Esophagus squamous epithelium (tissue), 5 donors: ENCODE results near the gene GRIK2. TPM values are rescaled to one million over a fixed set of nuclear protein-coding genes. Genes with fewer than 3 reads are reported as not detected.

ENCODE experiments used
- DNase-seq: peaks from one replicate; lab custom pipeline; 2025; lab: John Stamatoyannopoulos, UW
- H3K27ac ChIP-seq, 4 donors: fragments of 200-600 bp; sonication (generic); one replicate each; pipeline ENCODE4 v1.5.1; 2016 to 2019; ENCODE audit warnings: mild to moderate bottlenecking in 1 of 4
- H3K27me3 ChIP-seq, 4 donors: fragments of 200-600 bp; sonication (generic); 1 replicate in 3 of 4; 2 replicates in 1 of 4; pipeline versions ENCODE4 v1.5.1 to v1.6.0; 2017 to 2021; ENCODE audit warnings: antibody characterized with exemption in 1 of 4
- H3K36me3 ChIP-seq, 3 donors: fragments of 200-600 bp; sonication (generic); one replicate each; pipeline ENCODE4 v1.5.1; 2016 to 2019
- H3K4me1 ChIP-seq, 3 donors: fragments of 200-600 bp; sonication (generic); one replicate each; pipeline ENCODE4 v1.5.1; 2017 to 2019
- H3K4me3 ChIP-seq, 4 donors: fragments of 200-600 bp; sonication (generic); 1 replicate in 3 of 4; 2 replicates in 1 of 4; pipeline ENCODE4 v1.5.1; 2016 to 2019; ENCODE audit warnings: mild to moderate bottlenecking in 2 of 4, moderate library complexity in 1 of 4
- H3K9me3 ChIP-seq, 3 donors: fragments of 200-600 bp; sonication (generic); one replicate each; pipeline ENCODE4 v1.5.1; 2016 to 2019
- POLR2A ChIP-seq, 4 donors: fragments of 450-650 bp; IDR thresholded peaks; one replicate each; pipeline ENCODE4 v1.6.1; 2017; ENCODE audit warnings: antibody characterized with exemption in 4 of 4, mild to moderate bottlenecking in 4 of 4, moderate library complexity in 3 of 4
- WGBS, 2 donors: methylation state at CpG; one replicate each; pipeline ENCODE4 v1.1.5; 2018; 5-methylcytosine and 5-hydroxymethylcytosine counted together
- intact Hi-C: fragments of 100-400 bp; cut with DNase I; formaldehyde crosslinking; loops from one replicate; pipeline ENCODE4 v1.15.0; 2022
- total RNA-seq, 4 donors: library from RNA; depleted of rRNA; stranded (reverse); fragments of >200 nt; gene quantifications; one replicate each; pipeline ENCODE4 v1.1.0, GENCODE V29; 2016
- TF ChIP-seq, protein P1 (sequence below), 6 experiments: fragments of 450-650 bp in 4 of 6; fragments of 200-600 bp in 2 of 6; sonication (generic) in 2 of 6; IDR thresholded peaks; one replicate each; pipeline ENCODE4 v1.5.1; 2016 to 2019; ENCODE audit warnings: antibody characterized with exemption in 6 of 6, mild to moderate bottlenecking in 4 of 6, moderate library complexity in 4 of 6
- donor health status: DM: yes; HTN: yes; CAD: no.

GRIK2 gene
- total RNA-seq, 4 donors from 2014 or later: 0.19 TPM; not detected in 3

DNA sequence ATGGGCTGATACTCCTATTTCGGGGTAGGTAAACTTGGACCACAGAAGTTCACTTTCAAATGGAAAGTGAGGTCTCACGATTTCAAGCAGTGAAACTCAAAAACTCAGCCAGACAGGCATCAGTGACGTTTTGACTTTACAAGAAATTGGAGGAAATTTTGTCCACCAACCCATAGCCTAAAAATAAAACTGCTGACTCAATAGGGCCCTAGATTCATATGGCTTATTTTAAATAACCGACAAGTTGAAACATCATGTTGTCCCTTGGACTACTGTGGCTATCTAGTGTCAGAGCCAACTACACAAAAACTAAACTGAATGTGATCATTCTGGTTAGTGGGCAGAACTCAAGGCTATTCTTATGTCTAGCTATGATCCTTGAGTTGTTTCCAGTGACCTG, 486.3 kb downstream of the GRIK2 start:
- WGBS, 2 donors: 61 to 76% methylated on average over 2 to 4 of the region's 4 CpGs
- Histone ChIP-seq H3K36me3 (no peaks in the 10 kb centered on the region), H3K27me3 (no peaks in the 10 kb centered on the region), H3K9me3 (no peaks in the 10 kb centered on the region), H3K4me1 (no peaks in the 10 kb centered on the region), H3K4me3 (no peak overlapping the region), H3K27ac (no peak overlapping the region)
- intact Hi-C loops: no loop called here
- no peak for DNase-seq
- TF ChIP-seq, protein P1, sequence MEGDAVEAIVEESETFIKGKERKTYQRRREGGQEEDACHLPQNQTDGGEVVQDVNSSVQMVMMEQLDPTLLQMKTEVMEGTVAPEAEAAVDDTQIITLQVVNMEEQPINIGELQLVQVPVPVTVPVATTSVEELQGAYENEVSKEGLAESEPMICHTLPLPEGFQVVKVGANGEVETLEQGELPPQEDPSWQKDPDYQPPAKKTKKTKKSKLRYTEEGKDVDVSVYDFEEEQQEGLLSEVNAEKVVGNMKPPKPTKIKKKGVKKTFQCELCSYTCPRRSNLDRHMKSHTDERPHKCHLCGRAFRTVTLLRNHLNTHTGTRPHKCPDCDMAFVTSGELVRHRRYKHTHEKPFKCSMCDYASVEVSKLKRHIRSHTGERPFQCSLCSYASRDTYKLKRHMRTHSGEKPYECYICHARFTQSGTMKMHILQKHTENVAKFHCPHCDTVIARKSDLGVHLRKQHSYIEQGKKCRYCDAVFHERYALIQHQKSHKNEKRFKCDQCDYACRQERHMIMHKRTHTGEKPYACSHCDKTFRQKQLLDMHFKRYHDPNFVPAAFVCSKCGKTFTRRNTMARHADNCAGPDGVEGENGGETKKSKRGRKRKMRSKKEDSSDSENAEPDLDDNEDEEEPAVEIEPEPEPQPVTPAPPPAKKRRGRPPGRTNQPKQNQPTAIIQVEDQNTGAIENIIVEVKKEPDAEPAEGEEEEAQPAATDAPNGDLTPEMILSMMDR (IDR thresholded peaks at IDR 0.05): no peak
- TF ChIP-seq POLR2A (IDR thresholded peaks at IDR 0.05): no peak

DNA sequence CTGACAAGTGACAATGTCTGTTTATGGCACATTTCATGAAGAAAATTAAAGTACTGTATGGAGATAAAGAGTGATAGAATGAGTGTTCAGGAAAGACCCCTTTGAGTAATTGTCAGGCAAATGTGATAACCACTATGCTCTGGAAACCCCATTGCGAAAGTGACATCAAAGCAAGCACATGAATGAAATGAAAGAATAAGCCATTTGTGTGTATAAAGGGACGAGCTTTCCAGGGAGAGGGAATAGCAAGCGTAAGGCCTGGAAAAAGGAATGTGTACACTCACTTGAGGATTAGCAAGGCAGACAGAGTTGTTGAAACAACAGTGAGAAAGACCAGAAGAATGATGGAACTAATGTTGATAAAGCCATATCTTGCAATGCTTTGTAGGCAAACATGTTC, 490.0 kb downstream of the GRIK2 start:
- Histone ChIP-seq H3K4me1 (no peaks in the 10 kb centered on the region), H3K27me3 (no peaks in the 10 kb centered on the region), H3K4me3 (no peak overlapping the region), H3K9me3 (no peaks in the 10 kb centered on the region), H3K27ac (no peak overlapping the region), H3K36me3 (no peaks in the 10 kb centered on the region)
- no peak for TF ChIP-seq POLR2A (IDR thresholded peaks at IDR 0.05)
- TF ChIP-seq, protein P1 (IDR thresholded peaks at IDR 0.05): no peak
- no peak for DNase-seq
- intact Hi-C loops: no loop called here
- WGBS, 2 donors: 75 to 78% methylated on average over 3 of the region's 3 CpGs

DNA sequence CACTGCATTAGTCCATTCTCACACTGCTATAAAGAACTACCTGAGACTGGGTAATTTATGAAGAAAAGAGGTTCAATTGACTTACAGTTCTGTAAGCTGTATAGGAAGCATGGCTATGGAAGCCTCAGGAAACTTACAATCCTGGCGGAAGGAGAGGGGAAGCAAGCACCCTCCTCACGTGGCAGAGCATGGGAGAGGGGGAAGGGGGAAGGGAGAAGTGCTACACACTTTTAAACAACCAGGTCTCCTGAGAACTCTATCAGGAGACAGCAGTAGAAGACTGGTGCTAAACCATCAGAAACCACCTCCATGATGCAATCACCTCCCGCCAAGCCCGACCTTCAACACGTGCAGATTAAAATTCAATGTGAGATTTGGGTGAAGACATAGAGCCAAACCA, 494.0 kb downstream of the GRIK2 start:
- Histone ChIP-seq H3K27ac (no peak overlapping the region), H3K36me3 (no peaks in the 10 kb centered on the region), H3K4me1 (no peaks in the 10 kb centered on the region), H3K4me3 (no peak overlapping the region), H3K9me3 (no peaks in the 10 kb centered on the region), H3K27me3 (no peaks in the 10 kb centered on the region)
- intact Hi-C loops: no loop called here
- TF ChIP-seq, protein P1 (IDR thresholded peaks at IDR 0.05): no peak
- TF ChIP-seq POLR2A (IDR thresholded peaks at IDR 0.05): no peak
- DNase-seq: no peak
- 55 to 56% methylated on average over 5 of the region's 5 CpGs for WGBS, 2 donors

DNA sequence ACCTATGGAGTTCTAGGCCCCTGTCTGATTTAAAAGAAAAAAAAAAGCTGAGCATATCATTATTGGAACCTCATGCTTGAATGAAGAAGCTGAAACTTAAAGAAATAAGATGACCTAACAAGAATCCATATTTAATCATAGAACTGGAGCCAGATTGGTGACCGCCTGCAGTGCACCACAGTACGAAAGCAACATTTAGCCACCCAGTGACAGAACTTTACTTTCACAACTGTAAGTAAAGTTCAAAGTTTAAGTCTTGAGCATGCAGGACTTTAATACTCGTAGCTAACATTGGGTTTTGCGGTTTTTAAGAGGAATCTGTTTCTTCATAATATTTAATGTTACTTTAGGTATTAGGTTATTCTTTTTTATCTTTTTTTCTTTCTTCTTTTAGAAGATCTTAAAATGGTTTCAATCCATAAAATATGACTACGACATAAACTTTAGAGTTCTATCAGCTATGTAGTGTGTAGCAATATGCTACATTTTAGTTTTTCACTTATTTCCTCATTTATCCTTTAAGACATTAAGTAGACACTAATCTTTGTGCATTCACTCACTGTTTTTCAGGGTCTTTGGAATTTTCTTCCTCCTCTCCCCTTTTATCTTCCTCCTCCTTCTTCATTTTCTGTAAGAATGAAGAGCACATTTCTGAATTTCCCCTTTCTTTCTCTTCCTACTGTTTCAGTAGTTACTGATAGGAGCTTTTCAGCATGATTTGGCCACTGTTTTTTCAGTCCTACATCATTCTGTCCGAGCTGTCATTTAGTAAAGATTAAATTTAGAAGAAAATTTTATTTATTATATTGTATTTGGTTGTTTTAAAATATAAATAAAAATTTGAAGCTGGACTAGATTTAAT, 514.1 kb downstream of the GRIK2 start:
- H3K4me1 ChIP-seq: no peaks in the 10 kb centered on the region

DNA sequence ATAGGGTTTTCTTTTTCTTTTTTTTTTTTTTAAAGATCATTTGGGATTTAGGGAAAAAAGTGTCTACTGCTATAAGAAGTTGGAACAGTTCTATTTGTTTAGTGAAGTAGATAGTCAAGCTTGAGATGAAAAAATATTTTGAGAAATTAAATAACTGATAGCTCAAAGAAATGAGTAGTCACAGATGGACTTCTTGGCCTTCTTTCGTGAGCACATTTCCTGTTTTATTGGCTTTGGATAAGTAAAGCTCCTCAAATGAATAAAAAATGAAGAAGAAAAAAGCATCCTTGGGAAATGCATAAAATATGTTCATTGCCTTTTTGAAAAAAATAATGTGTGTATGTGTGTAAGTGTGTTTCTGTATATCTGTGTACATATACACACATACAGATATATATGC, 515.9 kb downstream of the GRIK2 start:
- no peaks in the 10 kb centered on the region for H3K9me3 ChIP-seq
- no peaks in the 10 kb centered on the region for H3K27me3 ChIP-seq
- H3K36me3 ChIP-seq: no peaks in the 10 kb centered on the region
- H3K4me3 ChIP-seq: no peak overlapping the region
- 55 to 62% methylated on average over 1 of the region's 1 CpG for WGBS, 2 donors
- H3K4me1 ChIP-seq: no peaks in the 10 kb centered on the region
- TF ChIP-seq, protein P1 (IDR thresholded peaks at IDR 0.05): no peak
- intact Hi-C loops: no loop called here
- H3K27ac ChIP-seq: no peak overlapping the region
- DNase-seq: no peak

More for the DNA sequence above, 514.1 kb downstream of the GRIK2 start:
- H3K36me3 ChIP-seq: no peaks in the 10 kb centered on the region
- H3K4me3 ChIP-seq: no peak overlapping the region
- DNase-seq: no peak
- WGBS, 2 donors: 81 to 84% methylated on average over 6 of the region's 6 CpGs
- intact Hi-C loops: no loop called here
- H3K27me3 ChIP-seq: no peaks in the 10 kb centered on the region
- no peaks in the 10 kb centered on the region for H3K9me3 ChIP-seq
- no peak overlapping the region for H3K27ac ChIP-seq
- TF ChIP-seq, protein P1 (IDR thresholded peaks at IDR 0.05): no peak
- TF ChIP-seq POLR2A (IDR thresholded peaks at IDR 0.05): no peak
